HepG2 (cell line): ENCODE data around the gene SLC25A5. TPM values are rescaled to one million over a fixed set of nuclear protein-coding genes. Genes with fewer than 3 reads are reported as not detected.

ENCODE experiments used
- ARID5B ChIP-seq: IDR thresholded peaks from 2 replicates; pipeline ENCODE4 v1.4.0; 2020; ENCODE audit warnings: mild to moderate bottlenecking, missing genetic modification reagents
- DMAP1 ChIP-seq: IDR thresholded peaks from 2 replicates; pipeline ENCODE4 v1.6.1; 2016
- GLI4 ChIP-seq: sonication (generic); formaldehyde crosslinking; IDR thresholded peaks from 2 replicates; pipeline ENCODE4 v1.5.1; 2020; ENCODE audit warnings: missing genetic modification reagents, mild to moderate bottlenecking, moderate library complexity, borderline replicate concordance
- HMG20A ChIP-seq: IDR thresholded peaks from 2 replicates; pipeline ENCODE4 v1.6.1; 2016; ENCODE audit warnings: borderline replicate concordance
- HOMEZ ChIP-seq: IDR thresholded peaks from 2 replicates; pipeline ENCODE4 v1.6.1; 2016; ENCODE audit warnings: low read depth
- MXD4 ChIP-seq: IDR thresholded peaks from 2 replicates; pipeline ENCODE4 v1.6.1; 2016; ENCODE audit warnings: mild to moderate bottlenecking, missing biosample characterization, missing genetic modification reagents
- NFKB2 ChIP-seq: sonication (generic); formaldehyde crosslinking; IDR thresholded peaks from 2 replicates; pipeline ENCODE4 v1.4.0; 2020; ENCODE audit warnings: missing genetic modification reagents, borderline replicate concordance
- PREB ChIP-seq: sonication (generic); formaldehyde crosslinking; IDR thresholded peaks from 2 replicates; pipeline ENCODE4 v1.4.0; 2020; ENCODE audit warnings: missing genetic modification reagents
- SALL1 ChIP-seq: sonication (generic); formaldehyde crosslinking; IDR thresholded peaks from 2 replicates; pipeline ENCODE4 v1.8.0; 2022; ENCODE audit warnings: mild to moderate bottlenecking, missing genetic modification reagents
- ZBTB25 ChIP-seq: IDR thresholded peaks from 2 replicates; pipeline ENCODE4 v1.6.1; 2018; ENCODE audit warnings: missing genetic modification reagents
- ZFP36L1 ChIP-seq: sonication (generic); formaldehyde crosslinking; IDR thresholded peaks from 2 replicates; pipeline ENCODE4 v1.8.0; 2022; ENCODE audit warnings: mild to moderate bottlenecking, missing genetic modification reagents, moderate library complexity
- ZNF550 ChIP-seq: sonication (generic); formaldehyde crosslinking; IDR thresholded peaks from 2 replicates; pipeline ENCODE4 v1.4.0; 2020; ENCODE audit warnings: mild to moderate bottlenecking, missing genetic modification reagents, borderline replicate concordance
- ZNF644 ChIP-seq: IDR thresholded peaks from 2 replicates; pipeline ENCODE4 v1.6.1; 2016; ENCODE audit warnings: low read depth
- ZNF75D ChIP-seq: sonication (generic); formaldehyde crosslinking; IDR thresholded peaks from 2 replicates; pipeline ENCODE4 v1.8.1; 2023; ENCODE audit warnings: missing genetic modification reagents, mild to moderate bottlenecking, borderline replicate concordance
- ZNF776 ChIP-seq: sonication (generic); formaldehyde crosslinking; IDR thresholded peaks from 2 replicates; pipeline ENCODE4 v1.4.0; 2020; ENCODE audit warnings: mild to moderate bottlenecking, missing genetic modification reagents
- polyA plus RNA-seq, 8 experiments: library from polyadenylated mRNA; depleted of rRNA in 3 of 8; stranded (reverse) in 7 of 8; unstranded in 1 of 8; fragments of >200 nt; fragmentation: Illumina TruSeq in 4 of 8; extraction: Trizol in 4 of 8; gene quantifications; 2 replicates each; pipeline versions ENCODE4 v1.2.1 to v1.2.3, GENCODE V29; 2011 to 2016; ENCODE audit warnings: low read depth in 4 of 8, missing spikeins in 1 of 8, mixed read lengths in 1 of 8; ENCODE audit not compliant: insufficient read depth in 1 of 8
- total RNA-seq, 5 experiments: library from RNA; depleted of rRNA; stranded (reverse); fragments of >200 nt; fragmentation: Illumina TruSeq; extraction: Trizol; gene quantifications; 2 replicates each; pipeline ENCODE4 v1.2.3, GENCODE V29; 2016; ENCODE audit warnings: low read depth in 1 of 5
- TF ChIP-seq, protein P1 (sequence below): sonication (generic); formaldehyde crosslinking; IDR thresholded peaks from 2 replicates; pipeline ENCODE4 v1.8.1; 2023; ENCODE audit warnings: mild to moderate bottlenecking, missing genetic modification reagents
- TF ChIP-seq, protein P2 (sequence below): sonication (generic); formaldehyde crosslinking; conservative IDR thresholded peaks from 2 replicates; pipeline ENCODE4 v1.8.0; 2022; ENCODE audit warnings: low read depth, missing genetic modification reagents

Gene SLC25A5
- total and polyA plus RNA-seq, 2 of the 13 experiments (the other 11 are each of a cell fraction or from before 2014, with no cell fraction given) = 300 to 402 TPM

DNA sequence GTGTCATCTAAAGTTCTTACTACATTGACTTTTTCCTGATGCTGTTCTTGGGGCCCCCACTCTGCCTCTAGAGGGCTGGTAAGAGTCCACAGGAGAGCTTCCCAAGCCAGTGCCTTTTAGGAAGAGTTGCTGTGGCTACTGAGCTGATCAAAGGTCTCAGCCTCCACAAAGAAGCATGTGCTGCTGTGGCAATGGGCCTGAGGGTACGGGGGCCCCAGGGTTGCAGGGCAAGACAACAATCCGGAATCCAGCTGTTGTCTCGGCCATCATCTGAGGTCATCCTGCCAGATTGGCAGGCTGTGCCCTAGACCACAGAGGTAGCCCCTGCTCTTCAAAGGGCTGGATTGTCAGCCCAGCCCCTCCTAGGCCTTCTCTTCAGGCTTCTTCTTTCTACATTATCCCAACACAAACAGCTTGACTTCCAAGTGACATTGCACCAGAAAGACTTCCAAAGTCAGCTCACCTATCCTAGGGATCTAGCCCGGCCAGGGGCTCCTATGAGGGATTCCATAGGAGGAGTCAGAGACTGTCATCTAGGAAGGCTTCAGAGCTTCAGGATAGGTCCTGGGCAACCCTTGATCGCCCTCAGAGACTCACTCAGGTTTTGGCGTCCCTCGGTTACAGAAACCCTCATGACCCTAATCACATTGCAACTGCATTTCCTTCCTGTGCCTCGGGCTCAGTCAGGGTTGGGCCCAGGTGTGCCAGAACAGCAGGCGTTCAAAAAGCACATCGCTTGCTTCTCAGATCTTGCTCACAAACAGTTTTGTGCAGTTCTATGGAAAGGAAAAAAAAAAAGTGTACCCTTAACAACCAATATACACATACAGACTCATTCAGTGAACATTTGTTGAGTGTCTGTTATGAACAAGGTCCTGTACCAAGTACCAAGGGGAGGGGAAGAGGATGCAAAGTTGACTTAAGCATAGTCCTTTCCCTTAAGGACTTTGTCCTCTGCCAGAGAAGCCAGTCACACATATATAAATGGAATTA is 27.8 kb downstream of the SLC25A5 start (continued):
- TF ChIP-seq, protein P1, sequence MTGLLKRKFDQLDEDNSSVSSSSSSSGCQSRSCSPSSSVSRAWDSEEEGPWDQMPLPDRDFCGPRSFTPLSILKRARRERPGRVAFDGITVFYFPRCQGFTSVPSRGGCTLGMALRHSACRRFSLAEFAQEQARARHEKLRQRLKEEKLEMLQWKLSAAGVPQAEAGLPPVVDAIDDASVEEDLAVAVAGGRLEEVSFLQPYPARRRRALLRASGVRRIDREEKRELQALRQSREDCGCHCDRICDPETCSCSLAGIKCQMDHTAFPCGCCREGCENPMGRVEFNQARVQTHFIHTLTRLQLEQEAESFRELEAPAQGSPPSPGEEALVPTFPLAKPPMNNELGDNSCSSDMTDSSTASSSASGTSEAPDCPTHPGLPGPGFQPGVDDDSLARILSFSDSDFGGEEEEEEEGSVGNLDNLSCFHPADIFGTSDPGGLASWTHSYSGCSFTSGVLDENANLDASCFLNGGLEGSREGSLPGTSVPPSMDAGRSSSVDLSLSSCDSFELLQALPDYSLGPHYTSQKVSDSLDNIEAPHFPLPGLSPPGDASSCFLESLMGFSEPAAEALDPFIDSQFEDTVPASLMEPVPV (CRISPR knock-in tag) = no peak
- TF ChIP-seq ZNF75D (CRISPR knock-in tag) (no peak), NFKB2 (peak; percentile 34; the same call in 1 of the 2 replicates), ARID5B (CRISPR knock-in tag) (peak; percentile 52), PREB (CRISPR knock-in tag) (no peak), ZNF776 (CRISPR knock-in tag) (no peak), HOMEZ (CRISPR knock-in tag) (no peak), MXD4 (CRISPR knock-in tag) (no peak), ZNF644 (peak; percentile 55; the same call in 1 of the 2 replicates), DMAP1 (CRISPR knock-in tag) (peak; percentile 75; the same call in 1 of the 2 replicates), GLI4 (CRISPR knock-in tag) (no peak), HMG20A (0 out of 2 replicates have a peak, but pooled peaks have one; percentile 11), ZFP36L1 (CRISPR knock-in tag) (no peak), SALL1 (peak; percentile 58), ZNF550 (CRISPR knock-in tag) (no peak), ZBTB25 (CRISPR knock-in tag) (no peak)
- TF ChIP-seq, protein P2, sequence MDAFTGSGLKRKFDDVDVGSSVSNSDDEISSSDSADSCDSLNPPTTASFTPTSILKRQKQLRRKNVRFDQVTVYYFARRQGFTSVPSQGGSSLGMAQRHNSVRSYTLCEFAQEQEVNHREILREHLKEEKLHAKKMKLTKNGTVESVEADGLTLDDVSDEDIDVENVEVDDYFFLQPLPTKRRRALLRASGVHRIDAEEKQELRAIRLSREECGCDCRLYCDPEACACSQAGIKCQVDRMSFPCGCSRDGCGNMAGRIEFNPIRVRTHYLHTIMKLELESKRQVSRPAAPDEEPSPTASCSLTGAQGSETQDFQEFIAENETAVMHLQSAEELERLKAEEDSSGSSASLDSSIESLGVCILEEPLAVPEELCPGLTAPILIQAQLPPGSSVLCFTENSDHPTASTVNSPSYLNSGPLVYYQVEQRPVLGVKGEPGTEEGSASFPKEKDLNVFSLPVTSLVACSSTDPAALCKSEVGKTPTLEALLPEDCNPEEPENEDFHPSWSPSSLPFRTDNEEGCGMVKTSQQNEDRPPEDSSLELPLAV (CRISPR knock-in tag) = no peak
